Measurements from ENCODE around the gene HPSE2.

HPSE2 gene

GRCh38 chr10:98460837-98461499 is 774.7 kb downstream of the HPSE2 start:
- Histone ChIP-seq H3K36me3 (ENCODE audit: control insufficient read depth, insufficient read depth, low read length) (no peaks in the 10 kb centered on the region), H3K9ac (ENCODE audit: low read length) (no peak overlapping the region)

GRCh38 chr10:98458809-98459784 is 776.6 kb downstream of the HPSE2 start:
- Histone ChIP-seq H3K4me1 (ENCODE audit: control insufficient read depth, insufficient read depth, low read length) (peaks cover 4% of the 10 kb centered on the region), H3K36me3 (ENCODE audit: control insufficient read depth, insufficient read depth, low read length) (no peaks in the 10 kb centered on the region), H3K9ac (ENCODE audit: low read length) (no peak overlapping the region), H3K27ac (ENCODE audit: low read depth, low read length) (no peak overlapping the region), H3K4me3 (ENCODE audit: low read length) (no peak overlapping the region), H3K27me3 (ENCODE audit: control insufficient read depth, insufficient read depth, low read length) (no peaks in the 10 kb centered on the region)

More at GRCh38 chr10:98460837-98461499, 774.7 kb downstream of the HPSE2 start:
- Histone ChIP-seq H3K4me3 (ENCODE audit: low read length) (no peak overlapping the region), H3K27ac (ENCODE audit: low read depth, low read length) (no peak overlapping the region), H3K4me1 (ENCODE audit: control insufficient read depth, insufficient read depth, low read length) (peaks cover 4% of the 10 kb centered on the region), H3K27me3 (ENCODE audit: control insufficient read depth, insufficient read depth, low read length) (no peaks in the 10 kb centered on the region)

- no peaks in the 10 kb centered on the region for H3K36me3 ChIP-seq (ENCODE audit: control insufficient read depth, insufficient read depth, low read length)
- H3K27ac ChIP-seq (ENCODE audit: low read depth, low read length): no peak overlapping the region
- H3K4me1 ChIP-seq (ENCODE audit: control insufficient read depth, insufficient read depth, low read length): peaks cover 4% of the 10 kb centered on the region
- no peaks in the 10 kb centered on the region for H3K27me3 ChIP-seq (ENCODE audit: control insufficient read depth, insufficient read depth, low read length)
- H3K9ac ChIP-seq (ENCODE audit: low read length): no peak overlapping the region
- H3K4me3 ChIP-seq (ENCODE audit: low read length): no peak overlapping the region
Observed at GRCh38 chr10:98457721-98458120, 777.9 kb downstream of the HPSE2 start.

- Histone ChIP-seq H3K27me3 (ENCODE audit: control insufficient read depth, insufficient read depth, low read length) (no peaks in the 10 kb centered on the region), H3K4me1 (ENCODE audit: control insufficient read depth, insufficient read depth, low read length) (peaks cover 4% of the 10 kb centered on the region), H3K9ac (ENCODE audit: low read length) (no peak overlapping the region), H3K27ac (ENCODE audit: low read depth, low read length) (no peak overlapping the region), H3K36me3 (ENCODE audit: control insufficient read depth, insufficient read depth, low read length) (no peaks in the 10 kb centered on the region), H3K4me3 (ENCODE audit: low read length) (no peak overlapping the region)
Observed at GRCh38 chr10:98456686-98457482, 778.8 kb downstream of the HPSE2 start.

- H3K27me3 ChIP-seq (ENCODE audit: control insufficient read depth, insufficient read depth, low read length): no peaks in the 10 kb centered on the region
- no peaks in the 10 kb centered on the region for H3K36me3 ChIP-seq (ENCODE audit: control insufficient read depth, insufficient read depth, low read length)
- peaks cover 4% of the 10 kb centered on the region for H3K4me1 ChIP-seq (ENCODE audit: control insufficient read depth, insufficient read depth, low read length)
- H3K9ac ChIP-seq (ENCODE audit: low read length): no peak overlapping the region
- H3K27ac ChIP-seq (ENCODE audit: low read depth, low read length): no peak overlapping the region
- no peak overlapping the region for H3K4me3 ChIP-seq (ENCODE audit: low read length)
Observed at GRCh38 chr10:98456043-98456570, 779.5 kb downstream of the HPSE2 start.

- H3K9ac ChIP-seq (ENCODE audit: low read length): no peak overlapping the region
- no peak overlapping the region for H3K27ac ChIP-seq (ENCODE audit: low read depth, low read length)
- H3K27me3 ChIP-seq (ENCODE audit: control insufficient read depth, insufficient read depth, low read length): no peaks in the 10 kb centered on the region
- H3K4me1 ChIP-seq (ENCODE audit: control insufficient read depth, insufficient read depth, low read length): no peaks in the 10 kb centered on the region
- no peaks in the 10 kb centered on the region for H3K36me3 ChIP-seq (ENCODE audit: control insufficient read depth, insufficient read depth, low read length)
- H3K4me3 ChIP-seq (ENCODE audit: low read length): no peak overlapping the region
Observed at GRCh38 chr10:98453729-98454128, 781.9 kb downstream of the HPSE2 start.

- no peak overlapping the region for H3K4me3 ChIP-seq (ENCODE audit: low read length)
- no peaks in the 10 kb centered on the region for H3K36me3 ChIP-seq (ENCODE audit: control insufficient read depth, insufficient read depth, low read length)
- H3K27ac ChIP-seq (ENCODE audit: low read depth, low read length): no peak overlapping the region
- H3K27me3 ChIP-seq (ENCODE audit: control insufficient read depth, insufficient read depth, low read length): no peaks in the 10 kb centered on the region
- H3K4me1 ChIP-seq (ENCODE audit: control insufficient read depth, insufficient read depth, low read length): peaks cover 4% of the 10 kb centered on the region
- no peak overlapping the region for H3K9ac ChIP-seq (ENCODE audit: low read length)
Observed at GRCh38 chr10:98450618-98451017, 785.0 kb downstream of the HPSE2 start.

GRCh38 chr10:98449287-98449686 is 786.4 kb downstream of the HPSE2 start:
- Histone ChIP-seq H3K4me3 (ENCODE audit: low read length) (no peak overlapping the region), H3K36me3 (ENCODE audit: control insufficient read depth, insufficient read depth, low read length) (peaks cover 8% of the 10 kb centered on the region), H3K27ac (ENCODE audit: low read depth, low read length) (no peak overlapping the region), H3K27me3 (ENCODE audit: control insufficient read depth, insufficient read depth, low read length) (no peaks in the 10 kb centered on the region), H3K4me1 (ENCODE audit: control insufficient read depth, insufficient read depth, low read length) (peaks cover 4% of the 10 kb centered on the region), H3K9ac (ENCODE audit: low read length) (no peak overlapping the region)

- Histone ChIP-seq H3K4me1 (ENCODE audit: control insufficient read depth, insufficient read depth, low read length) (peaks cover 4% of the 10 kb centered on the region), H3K27me3 (ENCODE audit: control insufficient read depth, insufficient read depth, low read length) (no peaks in the 10 kb centered on the region), H3K27ac (ENCODE audit: low read depth, low read length) (peak within 1 kb of the TSS; percentile 89), H3K9ac (ENCODE audit: low read length) (peak within 1 kb of the TSS; percentile 88), H3K4me3 (ENCODE audit: low read length) (peak within 1 kb of the TSS; percentile 96), H3K36me3 (ENCODE audit: control insufficient read depth, insufficient read depth, low read length) (peaks cover 14% of the 10 kb centered on the region)
Observed at GRCh38 chr10:98446661-98447221, 788.9 kb downstream of the HPSE2 start, which contains the start of gene HPS1. Gene HPS1, minus strand, starts transcription at chr10:98446935. Its CDS starts 3,695 bp downstream, at chr10:98443240.

- H3K4me3 ChIP-seq (ENCODE audit: low read length): peak overlapping the region; percentile 96
- H3K27ac ChIP-seq (ENCODE audit: low read depth, low read length): peak overlapping the region; percentile 89
- H3K4me1 ChIP-seq (ENCODE audit: control insufficient read depth, insufficient read depth, low read length): peaks cover 4% of the 10 kb centered on the region
- peaks cover 14% of the 10 kb centered on the region for H3K36me3 ChIP-seq (ENCODE audit: control insufficient read depth, insufficient read depth, low read length)
- H3K27me3 ChIP-seq (ENCODE audit: control insufficient read depth, insufficient read depth, low read length): no peaks in the 10 kb centered on the region
- H3K9ac ChIP-seq (ENCODE audit: low read length): peak overlapping the region; percentile 13
Observed at GRCh38 chr10:98446151-98446660, 789.4 kb downstream of the HPSE2 start.

GRCh38 chr10:98445200-98445812 is 790.3 kb downstream of the HPSE2 start:
- peak overlapping the region; percentile 96 for H3K4me3 ChIP-seq (ENCODE audit: low read length)
- H3K9ac ChIP-seq (ENCODE audit: low read length): no peak overlapping the region

More at GRCh38 chr10:98445200-98445812, 790.3 kb downstream of the HPSE2 start:
- Histone ChIP-seq H3K27me3 (ENCODE audit: control insufficient read depth, insufficient read depth, low read length) (no peaks in the 10 kb centered on the region), H3K27ac (ENCODE audit: low read depth, low read length) (peak overlapping the region; percentile 89), H3K36me3 (ENCODE audit: control insufficient read depth, insufficient read depth, low read length) (peaks cover 14% of the 10 kb centered on the region), H3K4me1 (ENCODE audit: control insufficient read depth, insufficient read depth, low read length) (peaks cover 4% of the 10 kb centered on the region)
